GM10266 (cell line): ENCODE measurements around the gene PDK2.

ENCODE experiments used
- DNase-seq: peaks from one replicate; pipeline ENCODE4 v3.0.0; 2012; ENCODE audit errors: extremely low spot score
- CTCF ChIP-seq: IDR thresholded peaks from 2 replicates; pipeline ENCODE4 v1.5.1; 2012; ENCODE audit warnings: mild to moderate bottlenecking, low read depth; ENCODE audit not compliant: control insufficient read depth, insufficient read depth; ENCODE audit errors: missing control alignments

Gene PDK2

DNA sequence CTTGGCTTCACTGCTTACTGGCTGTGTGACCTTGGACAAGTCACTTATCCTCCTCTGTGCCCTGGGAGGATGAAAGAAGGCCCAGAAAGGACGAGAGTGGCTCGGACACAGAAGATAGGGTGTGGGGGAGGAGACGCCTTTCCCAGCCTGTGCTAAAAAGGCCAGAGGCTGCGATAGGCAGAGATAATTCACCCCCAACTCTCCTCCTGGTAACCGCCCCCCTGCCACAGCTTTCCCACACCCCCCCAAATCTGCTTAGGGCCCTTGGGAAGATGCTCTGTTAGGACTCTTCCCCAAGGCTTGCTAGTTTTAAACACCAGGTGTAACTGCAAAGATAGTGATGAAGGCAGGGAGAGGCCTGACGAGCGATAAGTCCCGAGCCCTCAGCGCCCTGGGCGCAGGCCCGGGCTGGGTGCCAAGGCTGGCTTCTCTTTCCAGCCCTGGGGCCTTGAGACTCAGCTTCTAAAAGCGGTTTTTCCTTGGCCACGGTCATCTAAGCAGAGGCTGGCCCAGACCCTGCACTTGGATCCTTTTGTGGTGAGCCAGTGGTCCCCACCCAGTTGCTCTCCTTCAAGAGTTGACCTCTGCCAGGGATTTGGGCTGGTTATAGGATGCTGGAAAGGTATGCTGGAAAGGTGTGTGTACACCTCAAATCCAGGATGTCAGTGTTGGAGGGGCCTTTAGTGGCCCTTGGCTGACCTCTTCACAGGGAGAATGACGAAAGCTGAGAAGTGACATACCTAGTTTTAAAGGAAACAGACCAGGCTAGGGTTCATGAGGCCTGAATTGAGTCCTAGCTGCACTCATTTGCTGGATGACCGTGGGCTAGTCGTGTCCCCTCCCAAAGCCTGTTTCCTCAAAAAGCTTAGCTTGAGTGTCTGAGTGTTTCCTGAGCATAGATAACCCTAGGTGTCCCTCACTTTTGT, 58.8 kb downstream of the PDK2 start:
- no peak for DNase-seq

GRCh38 chr17:50154604-50155003, 59.5 kb downstream of the PDK2 start:
- TF ChIP-seq CTCF: no peak
- DNase-seq: no peak

More for the DNA sequence above, 58.8 kb downstream of the PDK2 start:
- TF ChIP-seq CTCF: no peak

GRCh38 chr17:50155115-50155819, 60.1 kb downstream of the PDK2 start:
- no peak for DNase-seq

DNA sequence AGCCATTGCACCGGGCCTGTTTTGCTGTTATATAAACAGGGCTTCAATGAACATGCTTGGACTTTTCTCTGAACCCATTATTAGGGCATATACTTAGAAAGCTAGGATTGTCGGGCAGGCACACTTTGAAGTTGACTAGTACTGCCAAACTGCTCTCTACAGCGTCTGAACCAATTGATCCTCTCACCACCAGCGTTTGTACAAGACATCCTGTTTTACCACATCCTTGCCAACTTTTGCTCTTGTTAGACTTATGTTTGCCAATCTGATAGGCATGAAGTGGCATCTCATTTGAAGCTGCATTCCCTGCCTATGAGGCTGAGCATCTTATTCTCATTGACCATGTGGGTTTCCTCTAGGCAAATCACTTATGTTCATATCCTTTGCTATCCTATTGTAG, 62.7 kb downstream of the PDK2 start:
- DNase-seq: no peak
- no peak for TF ChIP-seq CTCF

More at GRCh38 chr17:50155115-50155819, 60.1 kb downstream of the PDK2 start:
- no peak for TF ChIP-seq CTCF

DNA sequence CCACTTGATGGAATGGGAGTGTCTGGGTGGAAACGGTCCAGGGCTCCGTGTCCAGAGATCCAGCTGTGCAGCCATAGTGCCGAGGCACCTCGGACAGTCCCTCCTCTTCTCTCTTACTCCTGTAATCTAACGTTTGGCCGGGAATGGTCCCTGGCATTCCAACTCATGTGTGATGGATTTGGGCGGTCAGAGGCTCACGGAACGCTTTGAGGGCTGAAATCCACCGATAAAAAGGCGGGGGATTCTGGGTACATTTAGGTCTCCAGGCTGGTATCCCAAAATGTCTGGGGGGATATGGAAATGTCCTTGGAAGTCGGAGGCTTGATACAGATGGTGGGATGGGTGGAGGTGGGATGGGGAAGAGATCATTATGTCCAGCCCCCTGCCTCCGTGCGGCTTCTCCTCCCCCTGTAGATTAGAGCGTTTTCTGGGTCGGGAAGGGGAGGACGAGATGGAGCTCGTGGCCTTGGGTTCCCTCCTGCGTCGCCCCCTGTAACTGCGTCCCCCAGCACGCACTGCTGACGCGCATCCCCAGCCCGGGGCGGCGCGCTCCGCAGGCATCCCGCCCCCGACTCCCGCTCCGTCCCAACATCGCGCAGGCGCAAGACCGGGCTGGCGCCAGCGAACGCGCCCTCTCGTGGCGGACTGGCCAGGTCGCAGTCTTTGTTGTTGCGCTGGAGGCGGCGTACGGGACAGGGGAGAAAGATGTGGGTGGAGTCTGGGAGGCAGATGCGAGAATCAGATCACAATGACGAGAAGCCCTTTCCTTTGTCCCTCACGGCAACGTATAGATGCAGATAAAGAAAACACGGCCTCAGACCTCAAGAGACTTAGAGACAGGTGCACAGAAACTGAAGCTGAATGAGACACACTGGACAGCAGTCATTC, 66.1 kb downstream of the PDK2 start:
- peak; percentile 98 for TF ChIP-seq CTCF
- peak; percentile 97 for DNase-seq
